Renal pelvis (tissue), 4 donors: ENCODE measurements around the gene NRIP2. TPM values are rescaled to one million over a fixed set of nuclear protein-coding genes. Genes with fewer than 3 reads are reported as not detected.

Experiments
- DNase-seq: peaks from one replicate; pipeline ENCODE4 v3.0.0-alpha.2; 2013
- polyA plus RNA-seq, 3 donors: library from polyadenylated mRNA; unstranded; fragments of 120-200 nt; gene quantifications; one replicate each; pipeline ENCODE4 v1.2.1, GENCODE V29; 2013; ENCODE audit not compliant: insufficient read length in 3 of 3

Gene NRIP2
- polyA plus RNA-seq, 3 donors: 30.1 to 40.6 (median 32.4) TPM

- DNase-seq: no peak
Measured at GRCh38 chr12:2854669-2855453, 20.0 kb upstream of the NRIP2 start.

- DNase-seq: peak; percentile 78
Measured at GRCh38 chr12:2853626-2854025, 18.8 kb upstream of the NRIP2 start.

GRCh38 chr12:2851931-2852330 is 17.1 kb upstream of the NRIP2 start:
- no peak for DNase-seq

- DNase-seq: no peak
Measured at GRCh38 chr12:2845280-2845679, 10.4 kb upstream of the NRIP2 start.

GRCh38 chr12:2844786-2845185 is 10.0 kb upstream of the NRIP2 start:
- DNase-seq: no peak

GRCh38 chr12:2842948-2843347 is 8.1 kb upstream of the NRIP2 start:
- DNase-seq: no peak

- no peak for DNase-seq
Measured at GRCh38 chr12:2841056-2841650, 6.3 kb upstream of the NRIP2 start.

- DNase-seq: no peak
Measured at GRCh38 chr12:2836574-2836973, 1.7 kb upstream of the NRIP2 start.

GRCh38 chr12:2835691-2836403 is 1.0 kb upstream of the NRIP2 start:
- DNase-seq: no peak

- DNase-seq: no peak
Measured at GRCh38 chr12:2833810-2834209, 1.0 kb downstream of the NRIP2 start.

GRCh38 chr12:2833327-2833726 is 1.5 kb downstream of the NRIP2 start:
- no peak for DNase-seq

GRCh38 chr12:2832550-2833127 is 2.2 kb downstream of the NRIP2 start:
- no peak for DNase-seq

- DNase-seq: no peak
Measured at GRCh38 chr12:2829275-2829674, 5.6 kb downstream of the NRIP2 start.

GRCh38 chr12:2826721-2827515 is 7.9 kb downstream of the NRIP2 start:
- DNase-seq: no peak

- no peak for DNase-seq
Measured at GRCh38 chr12:2826036-2826435, 8.8 kb downstream of the NRIP2 start.

GRCh38 chr12:2825132-2825531 is 9.7 kb downstream of the NRIP2 start:
- no peak for DNase-seq

- DNase-seq: no peak
Measured at GRCh38 chr12:2824541-2824940, 10.3 kb downstream of the NRIP2 start.

GRCh38 chr12:2823483-2823882 is 11.4 kb downstream of the NRIP2 start:
- DNase-seq: no peak

GRCh38 chr12:2820432-2820831 is 14.4 kb downstream of the NRIP2 start:
- DNase-seq: no peak

- no peak for DNase-seq
Measured at GRCh38 chr12:2819810-2820209, 15.0 kb downstream of the NRIP2 start.

GRCh38 chr12:2813214-2814185 is 21.3 kb downstream of the NRIP2 start:
- no peak for DNase-seq
